Mucosa of descending colon (tissue), 3 donors: ENCODE data around the gene RAE1. TPM values are rescaled to one million over a fixed set of nuclear protein-coding genes. Genes with fewer than 3 reads are reported as not detected.
A peak's percentile ranks its signal among the peaks of the same experiment; 100 is the strongest.

Experiments used
- ATAC-seq: fragments of 200-7000 bp; cut with Tn5 transposase; one replicate; pipeline ENCODE4 v1.9.1; 2020; ENCODE audit warnings: mild to moderate bottlenecking, moderate library complexity
- DNase-seq, 3 donors: peaks; one replicate each; pipeline ENCODE4 v3.0.0-alpha.2; 2020
- H3K36me3 ChIP-seq: fragments of 200-600 bp; one replicate; pipeline ENCODE4 v1.8.0; 2021; ENCODE audit warnings: low read depth, mild to moderate bottlenecking
- H3K4me1 ChIP-seq: fragments of 200-600 bp; one replicate; pipeline ENCODE4 v1.8.0; 2021; ENCODE audit warnings: low read depth, mild to moderate bottlenecking
- H3K4me3 ChIP-seq: fragments of 200-600 bp; one replicate; pipeline ENCODE4 v1.8.0; 2021; ENCODE audit warnings: mild to moderate bottlenecking
- H3K9me3 ChIP-seq: fragments of 200-600 bp; one replicate; pipeline ENCODE4 v1.8.0; 2021; ENCODE audit warnings: mild to moderate bottlenecking
- intact Hi-C, 2 donors: fragments of 100-400 bp; cut with DNase I in 1 of 2; cut with micrococcal nuclease in 1 of 2; formaldehyde crosslinking; loops; one replicate each; pipeline versions ENCODE4 v1.11.0 to v1.11.1; 2022; cut with DNase I, micrococcal nuclease
- microRNA-seq: library from miRNA; unstranded; fragments of <30 nt; microRNA quantifications from one replicate; pipeline ENCODE4, GENCODE V29; 2019
- total RNA-seq, 3 donors: library from RNA; stranded (reverse); fragmentation: NEBNext Ultra II Directional in 2 of 3; extraction: Animal tissue kit (Norgen Biotek cat#: 25700) in 2 of 3; gene quantifications; one replicate each; pipeline versions ENCODE4 v1.2.1 to v1.2.4, GENCODE V29; 2021 to 2023
- TF ChIP-seq, protein P1 (sequence below): fragments of 200-600 bp; IDR thresholded peaks from one replicate; pipeline ENCODE4 v1.8.0; 2022; ENCODE audit warnings: antibody characterized with exemption, mild to moderate bottlenecking
- donor health status: DM: no; HTN: no; CAD: no; lungs with moderate emphysema.
- donor health status: DM: no; HTN: no; CAD: no.
- donor health status: DM: no; HTN: yes; CAD: no.

The RAE1 gene
- total RNA-seq, 3 donors from 2014 or later: 17.6 to 21.0 (median 19.9) TPM

DNA sequence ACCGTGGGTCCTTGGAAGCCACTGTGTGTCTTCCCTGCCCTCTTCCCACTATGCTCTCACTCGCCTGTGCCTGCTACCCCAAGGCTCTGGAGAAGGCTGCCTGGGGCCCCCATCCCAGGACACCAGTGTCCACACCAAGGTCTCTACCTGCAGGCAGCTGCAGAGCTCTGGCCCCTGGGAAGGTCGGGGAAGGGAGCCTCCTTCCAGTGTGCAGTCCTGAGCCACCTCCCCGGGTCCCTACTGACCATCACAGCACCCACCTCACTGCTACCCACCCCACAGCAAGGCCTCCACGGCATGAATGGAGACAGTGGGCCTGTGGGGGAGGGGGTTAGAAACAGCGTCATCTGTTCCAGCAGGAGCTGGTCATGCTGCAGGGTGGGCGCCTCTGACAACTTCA is 75.8 kb downstream of the RAE1 start:
- H3K9me3 ChIP-seq: no peaks in the 10 kb centered on the region
- ATAC-seq (no peak), DNase-seq (peak in 1 of 3 donors; percentile 32)
- intact Hi-C loops: no loop called here
- TF ChIP-seq, protein P1, sequence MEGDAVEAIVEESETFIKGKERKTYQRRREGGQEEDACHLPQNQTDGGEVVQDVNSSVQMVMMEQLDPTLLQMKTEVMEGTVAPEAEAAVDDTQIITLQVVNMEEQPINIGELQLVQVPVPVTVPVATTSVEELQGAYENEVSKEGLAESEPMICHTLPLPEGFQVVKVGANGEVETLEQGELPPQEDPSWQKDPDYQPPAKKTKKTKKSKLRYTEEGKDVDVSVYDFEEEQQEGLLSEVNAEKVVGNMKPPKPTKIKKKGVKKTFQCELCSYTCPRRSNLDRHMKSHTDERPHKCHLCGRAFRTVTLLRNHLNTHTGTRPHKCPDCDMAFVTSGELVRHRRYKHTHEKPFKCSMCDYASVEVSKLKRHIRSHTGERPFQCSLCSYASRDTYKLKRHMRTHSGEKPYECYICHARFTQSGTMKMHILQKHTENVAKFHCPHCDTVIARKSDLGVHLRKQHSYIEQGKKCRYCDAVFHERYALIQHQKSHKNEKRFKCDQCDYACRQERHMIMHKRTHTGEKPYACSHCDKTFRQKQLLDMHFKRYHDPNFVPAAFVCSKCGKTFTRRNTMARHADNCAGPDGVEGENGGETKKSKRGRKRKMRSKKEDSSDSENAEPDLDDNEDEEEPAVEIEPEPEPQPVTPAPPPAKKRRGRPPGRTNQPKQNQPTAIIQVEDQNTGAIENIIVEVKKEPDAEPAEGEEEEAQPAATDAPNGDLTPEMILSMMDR: no peak
- H3K4me1 ChIP-seq: no peaks in the 10 kb centered on the region
- H3K4me3 ChIP-seq: no peak overlapping the region
- H3K36me3 ChIP-seq: no peaks in the 10 kb centered on the region

DNA sequence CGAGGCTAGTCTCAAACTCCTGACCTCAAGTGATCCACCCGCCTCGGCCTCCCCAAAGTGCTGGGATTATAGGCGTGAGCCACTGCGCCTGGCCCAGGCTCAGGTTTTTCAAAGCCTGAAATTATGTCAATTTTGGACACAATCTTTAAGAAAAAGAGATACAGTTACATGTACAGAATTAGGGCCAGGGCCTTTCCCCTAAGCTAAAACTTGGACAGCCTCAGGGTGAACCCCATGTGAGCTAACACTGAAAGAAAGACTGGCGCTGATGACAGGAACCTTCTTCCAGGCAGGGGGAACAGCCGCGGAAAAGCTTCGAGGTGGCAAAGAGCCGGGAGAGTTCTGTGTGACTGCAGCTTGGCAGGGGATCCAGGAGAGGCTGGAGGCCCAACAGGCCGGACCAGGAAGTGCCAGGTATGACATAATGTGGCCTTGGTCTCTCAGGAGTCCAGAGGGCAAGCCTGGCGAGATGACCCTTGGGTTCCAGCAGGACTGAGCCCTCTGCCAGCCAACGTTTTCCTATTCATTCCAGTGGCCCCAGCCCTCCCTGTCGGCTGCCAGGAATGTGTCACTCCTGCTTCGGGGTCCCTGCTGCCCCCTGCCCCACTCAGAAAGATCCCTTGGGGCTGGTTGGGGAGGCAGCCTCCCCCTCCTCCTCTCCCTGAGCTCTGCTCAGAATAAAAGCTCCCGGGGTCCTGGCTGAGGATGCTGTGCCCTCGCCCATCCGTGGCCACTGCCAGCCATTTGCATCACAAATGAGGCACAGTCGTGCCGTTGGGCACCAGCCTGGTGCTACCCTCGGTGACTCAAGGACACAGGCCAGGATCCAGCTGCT is 77.5 kb downstream of the RAE1 start:
- Histone ChIP-seq H3K36me3 (no peaks in the 10 kb centered on the region), H3K9me3 (no peaks in the 10 kb centered on the region), H3K4me1 (peaks cover 12% of the 10 kb centered on the region), H3K4me3 (no peak overlapping the region)
- ATAC-seq (no peak), DNase-seq (peak in 2 of 3 donors; percentile 26 to 51)
- intact Hi-C loops: no loop called here
- TF ChIP-seq, protein P1: no peak

Small RNAs within 50 kb of the gene (microRNA-seq; reads per million reads assigned to microRNA genes)
- gene MIR4325: not detected

Other genes starting within 250 kb of the RAE1 start
- 1 to 10 TPM; 1.7 to 2.8 (median 2.0) TPM for gene BMP7, start 84.6 kb upstream of the RAE1 start, total RNA-seq
- not detected for gene SPO11, start 21.5 kb upstream of the RAE1 start, total RNA-seq
- gene RBM38, start 40.1 kb downstream of the RAE1 start, total RNA-seq: 10 to 100 TPM; 29.5 to 85.5 (median 36.8) TPM
- gene CTCFL, start 173.9 kb downstream of the RAE1 start, total RNA-seq: not detected
- gene PCK1, start 209.9 kb downstream of the RAE1 start, total RNA-seq: 100 to 1,000 TPM; 134 to 467 (median 136) TPM